Measurements from ENCODE around the gene C16orf78. TPM values are rescaled to one million over a fixed set of nuclear protein-coding genes. Genes with fewer than 3 reads are reported as not detected.

Gene C16orf78
- total and polyA plus RNA-seq, 5 donors from 2014 or later = not detected

DNA sequence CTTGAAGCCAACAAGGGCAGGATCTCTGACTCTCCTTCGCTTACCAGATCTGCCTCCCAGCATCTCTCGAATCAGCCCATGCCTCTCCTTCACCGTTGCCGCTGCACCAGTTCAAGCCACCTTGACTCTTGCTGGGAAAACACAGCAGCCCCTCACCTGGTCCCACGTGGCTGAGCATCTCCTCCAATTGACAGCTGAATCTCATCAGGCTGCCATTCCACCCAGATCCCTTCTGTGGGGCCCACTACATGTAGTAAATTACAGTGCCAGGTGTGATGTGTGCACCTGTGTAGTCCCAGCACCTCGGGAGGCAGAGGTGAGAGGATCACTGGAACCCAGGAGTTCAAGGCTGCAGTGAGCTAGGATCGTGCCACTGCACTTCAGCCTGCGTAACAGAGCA is 37.8 kb upstream of the C16orf78 start:
- no peaks in the 10 kb centered on the region for H3K9me3 ChIP-seq (ENCODE audit: control insufficient read depth in 2 of 2, low read length in 2 of 2)
- Mint-ChIP-seq H3K27me3 (no peaks in the 10 kb centered on the region), H3K27ac (no peak overlapping the region), H3K36me3 (no peaks in the 10 kb centered on the region), H3K4me3 (no peak overlapping the region), H3K9me3 (peaks cover 0 to 3% (median 0%) of the 10 kb centered on the region in 7 donors), H3K4me1 (no peaks in the 10 kb centered on the region)
- no peaks in the 10 kb centered on the region for H3K36me3 ChIP-seq (ENCODE audit: control insufficient read depth, insufficient read depth, low read length)
- no peak overlapping the region for H3K4me3 ChIP-seq (ENCODE audit: low read depth, low read length)
- H3K27ac ChIP-seq (ENCODE audit: insufficient read depth, low read length, poor library complexity, severe bottlenecking) = no peak overlapping the region
- no peak for ATAC-seq (ENCODE audit: low read depth in 2 of 2)
- DNase-seq = no peak
- H3K4me1 ChIP-seq (ENCODE audit: control insufficient read depth, insufficient read depth, low read length, poor library complexity, severe bottlenecking) = no peaks in the 10 kb centered on the region
- H3K27me3 ChIP-seq (ENCODE audit: control insufficient read depth, insufficient read depth, low read length) = no peaks in the 10 kb centered on the region

DNA sequence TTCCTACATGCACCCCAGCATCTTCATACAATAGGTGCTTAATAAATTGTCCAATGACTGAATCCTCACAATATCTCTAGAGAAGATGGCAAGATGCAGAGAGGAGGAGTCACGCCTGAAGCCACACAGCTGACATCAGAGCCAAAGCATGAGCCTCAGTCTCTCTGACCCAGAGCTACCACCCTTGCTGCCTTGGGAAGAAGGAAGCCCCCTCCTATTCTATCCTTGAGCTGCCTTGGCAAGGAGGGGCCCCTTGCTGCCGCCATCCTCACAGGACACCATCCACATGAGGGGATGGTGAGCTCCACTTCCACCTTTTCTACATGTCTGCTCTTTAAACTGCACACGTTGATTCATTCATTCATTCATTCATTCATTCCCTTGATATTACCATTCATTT is 37.0 kb upstream of the C16orf78 start:
- no peaks in the 10 kb centered on the region for H3K4me1 ChIP-seq (ENCODE audit: control insufficient read depth, insufficient read depth, low read length, poor library complexity, severe bottlenecking)
- Mint-ChIP-seq H3K9me3 (peaks cover 0 to 3% (median 0%) of the 10 kb centered on the region in 7 donors), H3K27ac (no peak overlapping the region)

DNA sequence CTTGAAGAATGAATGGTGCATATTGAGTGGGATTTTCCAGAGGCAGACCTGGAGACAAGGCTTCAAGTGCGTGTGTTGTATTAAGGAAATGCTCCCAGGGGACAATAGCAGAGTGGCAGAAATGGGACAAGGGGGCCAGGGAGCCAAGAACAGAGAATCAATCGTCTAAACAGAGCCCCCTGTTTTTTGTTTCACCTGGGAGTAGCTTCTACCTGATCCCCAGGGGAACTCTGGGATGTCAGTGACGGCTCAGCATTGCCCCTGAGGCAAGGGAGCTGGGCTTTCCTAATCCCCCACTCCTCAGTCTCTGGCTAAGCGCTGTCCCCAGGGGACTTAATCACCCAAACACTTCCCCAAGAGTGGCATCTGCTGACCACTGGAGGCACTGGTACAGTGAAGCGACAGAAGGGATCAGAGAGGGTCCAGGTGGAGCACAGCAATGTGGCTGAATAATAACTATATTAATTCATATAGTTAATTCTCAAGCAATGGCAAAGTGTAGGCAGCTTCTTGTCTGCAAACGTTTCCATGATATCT is 35.7 kb upstream of the C16orf78 start:
- H3K36me3 Mint-ChIP-seq = no peaks in the 10 kb centered on the region

More for the DNA sequence above, 37.0 kb upstream of the C16orf78 start:
- Mint-ChIP-seq H3K27me3 (no peaks in the 10 kb centered on the region), H3K4me3 (no peak overlapping the region), H3K4me1 (no peaks in the 10 kb centered on the region), H3K36me3 (no peaks in the 10 kb centered on the region)
- H3K27ac ChIP-seq (ENCODE audit: insufficient read depth, low read length, poor library complexity, severe bottlenecking) = no peak overlapping the region
- H3K9me3 ChIP-seq (ENCODE audit: control insufficient read depth in 2 of 2, low read length in 2 of 2) = no peaks in the 10 kb centered on the region
- H3K36me3 ChIP-seq (ENCODE audit: control insufficient read depth, insufficient read depth, low read length) = no peaks in the 10 kb centered on the region
- ATAC-seq (ENCODE audit: low read depth in 2 of 2) (no peak), DNase-seq (no peak)
- no peaks in the 10 kb centered on the region for H3K27me3 ChIP-seq (ENCODE audit: control insufficient read depth, insufficient read depth, low read length)
- no peak overlapping the region for H3K4me3 ChIP-seq (ENCODE audit: low read depth, low read length)

DNA sequence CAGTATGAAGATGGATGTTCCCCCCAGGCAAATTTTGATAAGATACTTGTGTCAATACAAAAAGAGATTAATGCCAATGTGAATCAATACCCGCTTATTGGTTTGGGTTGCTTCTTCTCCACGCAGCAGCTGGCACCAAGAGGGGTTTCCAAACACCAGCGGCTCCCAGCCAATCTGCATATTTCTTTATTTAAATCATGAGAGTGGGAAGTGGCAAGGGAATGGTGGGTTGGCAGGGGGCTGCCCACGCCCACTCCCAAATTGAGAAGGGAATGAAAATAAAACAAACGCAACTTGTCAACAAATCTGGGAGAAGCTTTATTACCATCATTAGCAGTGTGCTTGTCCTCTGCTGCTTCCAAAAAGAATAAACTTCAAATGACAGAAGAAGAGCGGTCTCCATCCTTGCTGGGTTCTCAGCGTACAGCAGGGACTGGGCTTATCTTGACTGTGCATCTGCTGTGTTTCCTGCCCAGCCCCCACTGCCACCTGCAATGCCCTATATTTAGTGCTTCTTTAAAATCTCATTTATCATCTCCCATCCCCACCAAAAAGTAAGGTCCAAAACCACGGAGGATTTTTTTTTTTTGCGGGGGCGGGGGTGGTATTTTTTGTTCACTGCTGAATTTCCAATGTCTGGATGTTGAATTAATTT is 34.9 kb upstream of the C16orf78 start:
- Mint-ChIP-seq H3K4me1 (no peaks in the 10 kb centered on the region), H3K4me3 (no peak overlapping the region), H3K27me3 (no peaks in the 10 kb centered on the region), H3K36me3 (no peaks in the 10 kb centered on the region), H3K9me3 (peaks cover 0 to 3% (median 0%) of the 10 kb centered on the region in 7 donors), H3K27ac (peak overlapping the region in 1 of 3 donors; percentile 57)
- DNase-seq = no peak
- no peaks in the 10 kb centered on the region for H3K9me3 ChIP-seq (ENCODE audit: control insufficient read depth in 2 of 2, low read length in 2 of 2)
- no peak for ATAC-seq (ENCODE audit: low read depth in 2 of 2)
- no peaks in the 10 kb centered on the region for H3K27me3 ChIP-seq (ENCODE audit: control insufficient read depth, insufficient read depth, low read length)
- H3K27ac ChIP-seq (ENCODE audit: insufficient read depth, low read length, poor library complexity, severe bottlenecking) = no peak overlapping the region
- H3K4me3 ChIP-seq (ENCODE audit: low read depth, low read length) = no peak overlapping the region
- no peaks in the 10 kb centered on the region for H3K4me1 ChIP-seq (ENCODE audit: control insufficient read depth, insufficient read depth, low read length, poor library complexity, severe bottlenecking)
- H3K36me3 ChIP-seq (ENCODE audit: control insufficient read depth, insufficient read depth, low read length) = no peaks in the 10 kb centered on the region

More for the DNA sequence above, 35.7 kb upstream of the C16orf78 start:
- Histone ChIP-seq H3K4me3 (ENCODE audit: low read depth, low read length) (no peak overlapping the region), H3K27ac (ENCODE audit: insufficient read depth, low read length, poor library complexity, severe bottlenecking) (no peak overlapping the region), H3K9me3 (ENCODE audit: control insufficient read depth in 2 of 2, low read length in 2 of 2) (no peaks in the 10 kb centered on the region), H3K4me1 (ENCODE audit: control insufficient read depth, insufficient read depth, low read length, poor library complexity, severe bottlenecking) (no peaks in the 10 kb centered on the region), H3K36me3 (ENCODE audit: control insufficient read depth, insufficient read depth, low read length) (no peaks in the 10 kb centered on the region), H3K27me3 (ENCODE audit: control insufficient read depth, insufficient read depth, low read length) (no peaks in the 10 kb centered on the region)
- H3K4me3 Mint-ChIP-seq = no peak overlapping the region
- no peaks in the 10 kb centered on the region for H3K27me3 Mint-ChIP-seq
- H3K4me1 Mint-ChIP-seq = no peaks in the 10 kb centered on the region
- ATAC-seq (ENCODE audit: low read depth in 2 of 2) (no peak), DNase-seq (no peak)
- H3K27ac Mint-ChIP-seq = no peak overlapping the region
- peaks cover 0 to 3% (median 0%) of the 10 kb centered on the region in 7 donors for H3K9me3 Mint-ChIP-seq

DNA sequence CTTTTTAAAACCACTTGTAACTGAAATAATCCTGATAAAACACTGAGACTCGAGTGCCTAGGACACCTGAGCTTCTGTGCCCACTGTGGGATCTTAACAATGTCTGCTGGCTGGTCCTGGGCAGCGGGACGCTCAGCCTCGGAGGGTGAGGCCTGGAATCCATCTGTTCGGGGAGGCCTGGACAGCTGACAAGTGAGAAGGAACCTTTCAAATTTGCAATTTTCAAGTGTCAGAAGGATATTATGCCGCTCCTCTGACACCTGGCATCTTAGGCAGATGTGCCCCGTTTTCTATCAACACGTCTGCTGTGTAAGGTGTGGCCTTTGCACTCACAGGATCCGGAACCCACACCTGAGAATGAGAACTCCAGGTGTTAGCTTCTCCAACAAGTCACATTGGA is 33.1 kb upstream of the C16orf78 start:
- DNase-seq = no peak
- H3K27me3 Mint-ChIP-seq = no peaks in the 10 kb centered on the region

DNA sequence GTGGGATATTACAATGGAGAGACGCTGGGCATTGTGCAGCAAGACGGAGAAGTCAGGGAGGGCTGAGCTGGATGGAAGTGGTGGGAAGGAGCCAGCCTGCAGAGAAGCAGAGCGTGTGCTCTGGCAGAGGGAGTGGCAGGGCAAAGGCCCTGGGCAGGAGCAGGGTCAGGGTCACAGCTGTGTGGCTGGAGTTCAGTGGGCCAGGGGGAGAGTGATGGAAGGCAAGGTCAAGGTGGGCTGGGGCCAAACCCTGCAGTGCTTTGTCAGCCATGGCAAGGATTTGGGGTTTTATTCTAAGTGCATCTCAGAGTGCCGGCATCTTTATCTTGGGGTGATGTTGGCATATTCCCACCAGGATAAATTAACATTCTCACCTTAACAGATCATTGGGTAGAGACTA is 31.9 kb upstream of the C16orf78 start:
- H3K4me3 ChIP-seq (ENCODE audit: low read depth, low read length) = no peak overlapping the region
- H3K9me3 ChIP-seq (ENCODE audit: control insufficient read depth in 2 of 2, low read length in 2 of 2) = no peaks in the 10 kb centered on the region
- no peaks in the 10 kb centered on the region for H3K36me3 ChIP-seq (ENCODE audit: control insufficient read depth, insufficient read depth, low read length)
- DNase-seq = no peak
- H3K4me3 Mint-ChIP-seq = no peak overlapping the region
- ATAC-seq (ENCODE audit: low read depth in 2 of 2) = no peak
- no peaks in the 10 kb centered on the region for H3K4me1 Mint-ChIP-seq
- H3K27ac Mint-ChIP-seq = no peak overlapping the region
- H3K27me3 ChIP-seq (ENCODE audit: control insufficient read depth, insufficient read depth, low read length) = no peaks in the 10 kb centered on the region
- no peak overlapping the region for H3K27ac ChIP-seq (ENCODE audit: insufficient read depth, low read length, poor library complexity, severe bottlenecking)
- H3K9me3 Mint-ChIP-seq = peaks cover 0 to 3% (median 0%) of the 10 kb centered on the region in 7 donors
- no peaks in the 10 kb centered on the region for H3K36me3 Mint-ChIP-seq
- H3K27me3 Mint-ChIP-seq = no peaks in the 10 kb centered on the region
- no peaks in the 10 kb centered on the region for H3K4me1 ChIP-seq (ENCODE audit: control insufficient read depth, insufficient read depth, low read length, poor library complexity, severe bottlenecking)

More for the DNA sequence above, 33.1 kb upstream of the C16orf78 start:
- Mint-ChIP-seq H3K4me3 (no peak overlapping the region), H3K4me1 (no peaks in the 10 kb centered on the region), H3K36me3 (no peaks in the 10 kb centered on the region), H3K9me3 (peaks cover 0 to 3% (median 0%) of the 10 kb centered on the region in 7 donors), H3K27ac (no peak overlapping the region)
- Histone ChIP-seq H3K4me3 (ENCODE audit: low read depth, low read length) (no peak overlapping the region), H3K4me1 (ENCODE audit: control insufficient read depth, insufficient read depth, low read length, poor library complexity, severe bottlenecking) (no peaks in the 10 kb centered on the region), H3K9me3 (ENCODE audit: control insufficient read depth in 2 of 2, low read length in 2 of 2) (no peaks in the 10 kb centered on the region), H3K36me3 (ENCODE audit: control insufficient read depth, insufficient read depth, low read length) (no peaks in the 10 kb centered on the region), H3K27me3 (ENCODE audit: control insufficient read depth, insufficient read depth, low read length) (no peaks in the 10 kb centered on the region), H3K27ac (ENCODE audit: insufficient read depth, low read length, poor library complexity, severe bottlenecking) (no peak overlapping the region)
- ATAC-seq (ENCODE audit: low read depth in 2 of 2) = no peak

DNA sequence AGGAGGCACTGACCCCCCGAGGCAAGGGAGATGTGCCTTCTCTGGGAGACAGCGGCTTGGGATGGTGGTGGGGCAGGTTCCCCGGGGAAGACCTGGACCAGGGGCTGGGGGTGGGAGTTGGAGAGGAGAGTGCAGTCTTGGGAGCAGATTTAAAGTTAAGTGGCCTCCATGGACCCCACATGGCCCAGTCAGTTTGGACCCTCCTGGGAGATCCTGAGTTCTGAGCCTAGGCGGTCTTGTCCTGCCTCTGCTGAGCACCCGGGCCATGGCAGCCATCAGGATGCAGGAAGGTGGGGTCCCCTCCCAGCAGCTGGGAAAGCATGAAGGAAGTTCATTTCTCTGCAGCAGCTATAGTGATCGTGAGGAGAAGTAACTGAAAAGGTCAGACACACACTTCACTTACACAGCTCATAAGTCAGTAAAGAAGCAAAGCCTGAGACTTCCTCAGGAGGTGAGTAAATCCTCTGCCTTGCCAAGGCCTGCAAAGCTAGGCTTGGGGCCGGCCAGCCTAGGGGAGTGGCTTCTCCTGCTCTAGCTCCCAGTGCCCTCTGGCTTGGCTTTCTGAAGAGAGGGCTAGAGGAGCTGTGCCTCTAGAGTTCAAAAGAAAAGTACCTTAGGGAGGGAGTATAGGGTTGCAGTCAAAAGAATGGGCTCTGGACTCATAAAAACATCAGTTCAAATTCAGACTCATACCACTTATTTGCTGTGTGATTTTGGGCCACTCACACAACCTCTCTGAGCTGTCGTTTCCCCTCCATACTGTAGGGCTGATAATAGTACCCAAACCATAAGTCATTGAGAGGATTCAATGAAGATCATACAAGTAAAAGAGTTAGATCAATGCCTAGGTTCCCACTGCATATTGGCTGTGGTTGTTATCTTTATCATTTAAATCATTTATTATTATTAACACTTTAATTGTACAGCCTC is 31.0 kb upstream of the C16orf78 start:
- no peaks in the 10 kb centered on the region for H3K27me3 ChIP-seq (ENCODE audit: control insufficient read depth, insufficient read depth, low read length)
- Mint-ChIP-seq H3K27me3 (no peaks in the 10 kb centered on the region), H3K4me1 (no peaks in the 10 kb centered on the region), H3K27ac (no peak overlapping the region), H3K9me3 (peaks cover 0 to 3% (median 0%) of the 10 kb centered on the region in 7 donors), H3K36me3 (no peaks in the 10 kb centered on the region), H3K4me3 (no peak overlapping the region)
- no peaks in the 10 kb centered on the region for H3K36me3 ChIP-seq (ENCODE audit: control insufficient read depth, insufficient read depth, low read length)
- ATAC-seq (ENCODE audit: low read depth in 2 of 2) (no peak), DNase-seq (no peak)
- no peaks in the 10 kb centered on the region for H3K9me3 ChIP-seq (ENCODE audit: control insufficient read depth in 2 of 2, low read length in 2 of 2)
- H3K27ac ChIP-seq (ENCODE audit: insufficient read depth, low read length, poor library complexity, severe bottlenecking) = no peak overlapping the region
- H3K4me3 ChIP-seq (ENCODE audit: low read depth, low read length) = no peak overlapping the region
- H3K4me1 ChIP-seq (ENCODE audit: control insufficient read depth, insufficient read depth, low read length, poor library complexity, severe bottlenecking) = no peaks in the 10 kb centered on the region
